ENCODE data around the gene KCNN3.

The KCNN3 gene

DNA sequence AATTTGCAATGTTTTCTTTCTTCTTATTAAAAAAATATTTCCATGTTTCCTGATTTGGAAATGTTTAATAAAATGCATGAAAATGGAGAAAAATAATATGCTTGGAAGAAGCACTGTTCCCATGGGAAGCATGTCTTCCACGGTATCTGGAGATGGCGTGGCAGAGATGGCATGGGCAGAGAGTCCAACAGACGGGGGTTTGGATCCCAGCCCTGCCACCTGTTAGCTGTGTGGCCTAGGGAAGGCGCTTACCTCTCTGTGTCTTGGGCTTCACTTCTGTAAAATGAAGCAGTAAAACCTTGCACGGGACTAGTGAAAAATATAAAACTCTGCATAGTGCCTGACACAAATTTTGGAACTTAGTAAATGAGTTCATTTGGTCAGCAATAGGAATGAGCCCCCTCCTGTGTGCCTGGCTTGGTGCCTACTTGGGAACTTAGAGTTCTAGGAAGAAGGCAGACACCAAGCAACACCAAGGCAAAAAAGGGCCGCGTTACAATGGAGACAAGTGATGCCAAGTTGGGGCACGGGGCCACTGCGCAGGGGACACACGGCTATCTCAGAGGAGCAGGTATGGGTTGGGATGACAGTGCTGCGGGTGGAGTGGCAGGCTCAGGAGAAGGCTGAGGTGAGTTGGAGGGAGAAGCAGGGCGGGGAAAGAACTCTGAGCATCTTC, 124.2 kb downstream of the KCNN3 start:
- DNase-seq = no peak

GRCh38 chr1:154745286-154745731, 124.8 kb downstream of the KCNN3 start:
- DNase-seq = no peak

GRCh38 chr1:154744352-154745035, 125.6 kb downstream of the KCNN3 start:
- no peak for DNase-seq

GRCh38 chr1:154743526-154744036, 126.5 kb downstream of the KCNN3 start:
- no peak for DNase-seq

- DNase-seq = no peak
Observed at GRCh38 chr1:154742606-154743005, 127.5 kb downstream of the KCNN3 start.

DNA sequence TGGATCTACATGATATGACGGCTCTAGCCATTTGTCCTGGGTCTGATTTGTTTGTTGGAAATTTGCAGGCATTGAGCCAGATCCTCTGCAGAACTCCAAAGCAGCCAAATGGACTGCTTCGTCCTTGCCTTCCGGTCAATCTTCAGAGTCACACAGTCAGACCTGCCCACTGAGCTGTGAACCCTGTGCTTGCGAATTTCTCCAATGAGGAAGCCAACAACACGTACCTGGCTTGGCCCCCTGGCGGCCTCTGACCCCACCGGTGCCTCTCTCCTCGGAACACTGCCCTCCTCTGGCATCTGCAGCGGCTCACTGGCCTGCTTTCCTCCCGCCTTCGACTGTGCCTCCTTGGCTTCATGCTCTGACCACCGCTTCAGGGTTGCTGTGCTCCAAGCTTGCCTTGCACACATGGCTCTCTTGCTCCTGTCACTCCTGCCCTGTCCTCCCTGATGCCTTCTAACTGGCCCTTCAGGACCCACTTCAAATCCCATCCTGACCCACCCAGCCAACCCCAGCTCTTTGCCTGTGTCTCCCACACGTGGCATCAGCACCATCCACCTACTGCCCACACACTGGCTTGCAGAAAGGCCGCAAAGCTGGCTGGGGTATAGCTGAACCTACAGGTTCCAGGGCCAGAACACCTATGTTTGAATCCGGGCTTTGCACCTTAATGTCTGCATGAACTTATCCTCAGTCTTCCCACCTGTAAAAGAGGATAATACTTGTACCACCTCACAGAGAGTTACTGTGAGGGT, 128.2 kb downstream of the KCNN3 start:
- no peak for DNase-seq

DNA sequence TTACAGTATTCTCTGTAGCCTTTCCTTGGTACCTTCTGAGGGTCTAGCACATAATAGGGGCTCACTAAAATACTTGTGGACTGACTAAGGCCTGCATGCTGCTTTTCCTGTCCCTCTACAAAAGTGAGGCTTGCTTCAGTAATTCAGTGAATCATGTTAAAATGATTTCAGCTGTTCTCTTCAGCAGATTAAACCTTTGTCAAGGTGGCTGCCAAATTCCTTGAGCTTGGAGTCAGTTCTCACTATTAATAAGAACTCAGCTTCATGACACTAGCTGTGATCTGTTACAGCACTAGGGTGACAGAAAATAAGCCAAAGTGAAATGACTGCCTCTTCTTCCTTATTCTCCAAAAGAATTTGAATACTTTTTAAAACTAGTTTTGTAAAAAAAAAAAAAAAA, 128.8 kb downstream of the KCNN3 start:
- no peak for DNase-seq

- DNase-seq = no peak
Observed at GRCh38 chr1:154739654-154740053, 130.4 kb downstream of the KCNN3 start.

DNA sequence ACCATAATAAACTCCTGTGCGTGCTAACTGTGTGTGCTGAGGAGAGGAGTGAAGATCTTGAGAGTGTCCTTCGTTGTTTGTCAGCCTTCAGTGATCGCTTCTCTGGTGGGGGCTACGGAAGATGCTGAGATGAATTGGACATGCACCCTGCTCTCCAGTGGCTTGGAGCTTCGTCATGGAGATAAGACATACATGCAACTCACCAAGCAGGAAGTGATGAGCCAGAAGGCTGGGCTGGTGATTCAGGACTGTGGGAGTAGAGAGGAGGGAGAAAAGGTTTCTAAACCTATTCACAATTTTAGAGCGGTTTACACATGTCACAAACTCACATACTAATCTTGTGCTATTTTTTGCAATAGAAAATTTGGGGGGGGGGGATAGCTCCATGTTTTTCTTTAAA, 133.2 kb downstream of the KCNN3 start:
- peak; percentile 77 for DNase-seq

DNA sequence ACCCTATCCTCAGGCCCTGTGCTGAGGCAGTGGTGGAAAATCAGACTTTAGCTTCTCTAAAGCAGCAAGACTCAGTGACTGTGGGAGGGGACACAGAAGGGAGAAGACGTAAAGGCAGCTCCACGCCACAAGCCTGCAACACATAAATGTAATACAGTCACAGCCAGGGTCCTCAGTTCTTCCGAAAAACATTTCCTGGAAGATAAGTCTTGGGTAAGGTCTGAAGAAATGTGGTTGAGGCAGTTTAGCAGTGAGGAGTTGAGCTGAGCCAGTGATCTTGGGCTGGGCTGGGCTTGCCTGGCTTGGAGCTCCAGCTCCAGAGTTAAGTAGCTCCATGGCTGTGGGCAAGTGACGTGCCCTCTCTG, 134.3 kb downstream of the KCNN3 start:
- DNase-seq = peak; percentile 46

DNA sequence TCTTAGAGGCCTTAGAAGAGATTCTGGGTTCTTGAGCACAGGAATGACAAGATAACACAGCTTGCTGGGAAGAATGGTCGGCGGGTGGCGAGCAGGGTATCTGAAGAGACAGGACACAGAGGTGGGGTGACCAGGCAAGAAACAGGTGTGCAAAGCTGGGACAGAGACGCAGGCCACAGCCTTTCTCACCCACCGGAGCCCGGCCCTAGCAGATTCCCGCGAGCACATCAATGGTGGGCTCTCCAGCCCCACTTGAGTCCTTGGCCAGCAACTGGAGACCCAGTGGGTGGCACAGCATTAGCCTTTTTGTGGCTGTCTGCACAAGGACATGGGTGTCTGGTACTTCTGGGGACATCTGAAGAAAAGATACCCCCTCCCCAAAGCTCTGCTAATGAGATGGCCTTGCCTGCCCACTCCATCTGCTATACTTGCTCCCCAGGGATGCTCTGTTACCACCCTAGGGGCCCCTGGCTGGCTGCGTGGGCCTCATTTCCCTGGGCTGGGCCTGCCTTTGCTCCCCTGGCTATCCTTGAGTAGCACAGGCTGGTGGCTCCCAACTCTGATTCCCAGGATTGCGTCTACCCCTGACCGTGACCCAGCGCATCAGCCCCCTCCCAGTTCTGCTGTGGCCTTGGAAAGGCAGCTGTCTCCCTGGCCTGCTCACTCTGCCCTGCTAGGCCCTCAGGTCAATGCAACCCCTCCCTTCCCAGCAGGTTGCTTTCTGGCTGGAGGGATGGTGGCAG, 134.8 kb downstream of the KCNN3 start:
- DNase-seq = no peak

- no peak for DNase-seq
Observed at GRCh38 chr1:154733621-154734020, 136.5 kb downstream of the KCNN3 start.

DNA sequence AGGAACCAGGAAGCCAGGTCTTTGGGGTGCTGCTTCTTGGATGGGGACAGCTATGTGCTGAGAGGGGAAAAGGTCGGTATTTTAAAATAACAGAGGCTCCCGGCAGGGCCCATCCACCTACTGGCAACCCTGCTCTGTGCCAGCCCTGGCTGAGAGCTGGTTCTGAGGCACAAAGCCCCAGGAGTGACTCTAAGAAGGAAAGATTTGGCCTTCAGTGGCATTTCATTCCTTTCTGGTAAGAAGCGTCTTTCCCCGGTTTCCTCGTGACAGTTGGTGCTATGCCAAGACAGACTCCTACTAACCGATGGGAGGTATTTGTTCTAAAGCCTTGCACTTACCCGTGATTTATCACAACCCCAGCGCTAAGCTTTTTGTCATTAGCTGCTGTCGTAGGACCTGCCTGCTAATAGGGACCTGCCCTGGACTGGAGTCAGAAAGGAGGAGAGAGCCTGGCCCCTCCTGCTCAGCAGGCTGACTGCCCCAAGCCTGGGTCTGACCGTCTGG, 139.0 kb downstream of the KCNN3 start:
- DNase-seq = no peak

- DNase-seq = peak; percentile 71
Observed at GRCh38 chr1:154730259-154730658, 139.8 kb downstream of the KCNN3 start.

DNA sequence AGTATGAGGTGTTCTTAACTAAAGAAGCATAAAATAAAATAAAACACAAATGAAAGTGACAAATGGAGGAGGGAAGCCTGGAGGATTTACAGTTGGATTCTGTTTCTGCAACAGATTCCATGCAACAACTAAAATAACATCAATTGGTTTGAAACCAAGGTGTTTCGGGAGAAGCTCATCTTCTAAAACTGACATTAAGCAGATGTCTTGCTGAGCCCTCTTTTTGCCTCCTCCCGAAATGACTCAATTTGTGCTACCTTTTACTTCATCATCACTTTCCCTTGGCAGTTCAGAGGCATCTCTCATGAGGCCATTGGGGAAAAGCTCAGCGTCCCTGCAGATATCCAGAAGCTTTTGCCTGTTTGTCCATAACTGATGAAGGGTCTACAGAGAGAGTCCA, 140.5 kb downstream of the KCNN3 start:
- DNase-seq = no peak

DNA sequence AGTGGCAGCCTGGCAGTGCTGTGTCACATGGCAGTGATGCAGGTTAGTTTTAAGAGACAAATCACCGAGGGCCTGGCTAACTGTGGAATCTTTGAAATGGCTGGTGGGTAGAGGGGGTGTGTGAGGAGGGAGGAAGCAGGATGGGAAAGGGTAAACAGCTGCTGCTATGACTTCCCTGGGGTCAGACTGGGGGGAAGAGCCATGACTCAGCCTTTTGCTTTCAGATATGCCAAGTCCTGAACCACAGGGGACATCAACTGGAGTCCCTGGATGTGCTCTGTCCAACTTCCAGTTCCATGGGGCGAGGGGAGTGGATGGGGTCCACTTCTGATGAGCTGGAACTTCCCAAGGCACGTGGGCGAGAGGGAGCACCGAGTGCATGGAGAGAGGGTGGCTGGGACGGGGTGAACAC, 141.0 kb downstream of the KCNN3 start:
- peak; percentile 25 for DNase-seq

GRCh38 chr1:154726896-154727753, 143.0 kb downstream of the KCNN3 start:
- DNase-seq = no peak

GRCh38 chr1:154726443-154726842, 143.6 kb downstream of the KCNN3 start:
- no peak for DNase-seq

- no peak for DNase-seq
Observed at GRCh38 chr1:154725865-154726264, 144.2 kb downstream of the KCNN3 start.

DNA sequence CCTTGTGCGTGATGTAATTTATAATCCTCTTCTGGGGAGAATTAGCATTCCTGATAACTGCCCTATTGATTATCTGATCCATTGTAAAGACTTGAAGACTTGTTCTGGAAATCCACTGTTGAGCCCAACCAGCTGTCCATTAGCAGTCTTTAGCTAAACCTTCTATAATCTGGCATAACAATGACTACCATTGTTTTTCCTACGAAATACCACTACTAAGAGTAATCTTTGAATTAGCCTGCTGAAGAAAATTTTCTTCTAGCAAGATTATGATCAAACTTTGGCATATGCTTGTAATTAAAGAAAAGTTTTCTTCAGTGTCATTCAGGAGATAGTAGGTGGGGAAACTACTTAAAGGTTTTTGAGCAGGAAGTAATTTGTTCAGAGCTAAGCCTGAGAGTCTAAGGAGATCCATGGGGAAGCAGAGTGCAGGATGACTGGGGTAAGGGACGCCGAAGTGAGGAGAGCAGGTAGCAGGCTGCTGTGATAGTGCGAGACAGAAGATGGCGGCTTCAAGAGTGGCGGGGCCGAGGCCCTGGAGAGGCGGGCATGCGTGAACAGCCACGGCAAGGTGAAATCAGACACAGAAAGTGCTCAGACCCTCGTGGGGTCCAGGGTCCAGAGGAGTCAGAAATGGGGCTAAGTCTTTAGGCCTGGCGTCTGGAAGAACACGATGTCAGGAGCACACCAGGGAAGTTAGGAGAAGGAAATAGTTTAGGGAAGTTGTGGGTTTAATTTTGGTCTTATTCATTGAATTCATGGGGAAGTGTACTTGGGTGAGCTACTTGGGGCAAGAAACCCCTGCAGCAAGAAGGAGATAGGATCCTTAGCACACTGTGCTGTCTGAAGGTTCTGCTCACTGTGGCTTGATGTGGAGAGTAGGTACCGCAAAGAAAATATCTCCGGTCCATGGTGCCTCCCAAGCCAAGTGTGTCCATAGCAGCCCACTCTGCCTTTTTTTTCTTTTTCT, 149.5 kb downstream of the KCNN3 start:
- DNase-seq = peak; percentile 74
